PC-3 (cell line): ENCODE measurements around the gene UBASH3B. TPM values are rescaled to one million over a fixed set of nuclear protein-coding genes. Genes with fewer than 3 reads are reported as not detected.

ENCODE experiments used
- ATAC-seq: fragments of 200-7000 bp; cut with Tn5 transposase; 2 replicates; pipeline ENCODE4 v1.9.1; 2020; ENCODE audit warnings: mild to moderate bottlenecking, moderate library complexity
- BruUV-seq: library from RNA; stranded (reverse); fragments of 400-500 nt; replicated peaks from 2 replicates; lab custom pipeline; 2021; lab: Mats Ljungman, UMichigan
- CTCF ChIA-PET: fragments of 300-600 bp; sonication (Branson Sonifier 250); formaldehyde crosslinking; loops from one replicate; lab custom pipeline; 2022; ENCODE audit warnings: antibody characterized with exemption; lab: Charles Lee
- POLR2A ChIA-PET: fragments of 300-600 bp; sonication (Branson Sonifier 250); formaldehyde crosslinking; loops from one replicate; lab custom pipeline; 2022; ENCODE audit warnings: antibody characterized with exemption; ENCODE audit not compliant: unreplicated experiment; lab: Charles Lee
- DNase-seq: peaks from one replicate; pipeline ENCODE4 v3.0.0-alpha.2; 2015
- H2AFZ ChIP-seq: fragments of 300-600 bp; sonication (generic); 2 replicates; pipeline ENCODE4 v1.6.0; 2016; ENCODE audit warnings: antibody characterized with exemption, low read length
- H3F3A ChIP-seq: fragments of 300-600 bp; sonication (generic); one replicate; pipeline ENCODE4 v1.6.0; 2017; ENCODE audit warnings: antibody characterized with exemption, low read length, control low read depth, mild to moderate bottlenecking; ENCODE audit not compliant: unreplicated experiment
- H3K27ac ChIP-seq: fragments of 300-600 bp; sonication (generic); 2 replicates; pipeline ENCODE4 v1.5.1; 2016; ENCODE audit warnings: mild to moderate bottlenecking, low read length
- H3K27me3 ChIP-seq: fragments of 300-600 bp; sonication (generic); 2 replicates; pipeline ENCODE4 v1.6.1; 2016; ENCODE audit warnings: low read length, mixed read lengths
- H3K36me3 ChIP-seq: fragments of 300-600 bp; sonication (generic); 2 replicates; pipeline ENCODE4 v1.6.1; 2016; ENCODE audit warnings: low read depth, mixed run types, low read length, mixed read lengths
- H3K4me1 ChIP-seq: fragments of 300-600 bp; sonication (generic); 2 replicates; pipeline ENCODE4 v1.5.1; 2016; ENCODE audit warnings: low read length; ENCODE audit not compliant: insufficient read depth
- H3K4me2 ChIP-seq: fragments of 300-600 bp; sonication (generic); 2 replicates; pipeline ENCODE4 v1.6.0; 2016; ENCODE audit warnings: low read length
- H3K4me3 ChIP-seq: fragments of 300-600 bp; sonication (generic); 2 replicates; pipeline ENCODE4 v1.5.1; 2016; ENCODE audit warnings: mild to moderate bottlenecking, low read length, mixed read lengths
- H3K79me2 ChIP-seq: fragments of 300-600 bp; sonication (generic); 2 replicates; pipeline ENCODE4 v1.6.1; 2017; ENCODE audit warnings: low read length, mixed read lengths
- H3K9ac ChIP-seq: fragments of 300-600 bp; sonication (generic); 2 replicates; pipeline ENCODE4 v1.6.0; 2016; ENCODE audit warnings: mild to moderate bottlenecking, low read length
- H3K9me2 ChIP-seq: fragments of 300-600 bp; sonication (generic); replicated peaks from 2 replicates; pipeline ENCODE4 v1.6.1; 2016; ENCODE audit warnings: mixed run types, low read length, mixed read lengths
- H3K9me3 ChIP-seq: fragments of 300-600 bp; sonication (generic); 2 replicates; pipeline ENCODE4 v1.6.1; 2016; ENCODE audit warnings: low read length, mixed read lengths
- H4K20me1 ChIP-seq: fragments of 300-600 bp; sonication (generic); 2 replicates; pipeline ENCODE4 v1.6.1; 2016; ENCODE audit warnings: low read length, mixed read lengths
- CTCF ChIP-seq: fragments of 300-600 bp; sonication (generic); conservative IDR thresholded peaks from 2 replicates; pipeline ENCODE4 v1.5.1; 2017; ENCODE audit warnings: antibody characterized with exemption, low read depth, mild to moderate bottlenecking, low read length
- EZH2 ChIP-seq: fragments of 300-600 bp; sonication (generic); IDR thresholded peaks from one replicate; pipeline ENCODE4 v1.6.1; 2017; ENCODE audit warnings: antibody characterized with exemption, mild to moderate bottlenecking, low read length; ENCODE audit not compliant: unreplicated experiment
- EZH2phosphoT487 ChIP-seq: fragments of 300-600 bp; sonication (generic); IDR thresholded peaks from 2 replicates; pipeline ENCODE4 v1.6.1; 2018; ENCODE audit warnings: mild to moderate bottlenecking, antibody characterized with exemption, low read length, borderline replicate concordance
- intact Hi-C: fragments of 100-400 bp; cut with micrococcal nuclease; formaldehyde crosslinking; loops from 2 replicates; pipeline ENCODE4 v1.9.0; 2023
- total RNA-seq: library from RNA; depleted of rRNA; stranded (reverse); fragments of >200 nt; gene quantifications from 2 replicates; pipeline ENCODE4 v1.2.3, GENCODE V29; 2014

Gene UBASH3B
- total RNA-seq, 1 experiment from 2014 or later = 178 TPM

- no peak overlapping the region; the same call in 1 of the 2 replicates for H3K4me3 ChIP-seq
- no peak overlapping the region for H3K9ac ChIP-seq
- no peak overlapping the region for H2AFZ ChIP-seq
- no peaks in the 10 kb centered on the region for H3K9me2 ChIP-seq
- ChIA-PET POLR2A (no interaction called here), CTCF (no interaction called here)
- H3K79me2 ChIP-seq = peaks cover 83% of the 10 kb centered on the region
- DNase-seq = peak; percentile 87
- H3K27me3 ChIP-seq = no peaks in the 10 kb centered on the region
- H3K9me3 ChIP-seq = no peaks in the 10 kb centered on the region
- peak; percentile 75 for ATAC-seq
- BruUV-seq = no TSS peak
- H4K20me1 ChIP-seq = peaks cover 3% of the 10 kb centered on the region; the same call in 1 of the 2 replicates
- H3K4me2 ChIP-seq = peak overlapping the region; percentile 17
- peak overlapping the region; percentile 26 for H3K27ac ChIP-seq
- intact Hi-C loops = loop anchor here (2.0 kb wide), 1 partner anchor 20 kb away; no protein-coding TSS in a partner anchor
- H3K36me3 ChIP-seq = peaks cover 5% of the 10 kb centered on the region
- H3F3A ChIP-seq = no peaks in the 10 kb centered on the region
- TF ChIP-seq CTCF (no peak), EZH2 (no peak), EZH2phosphoT487 (no peak)
- peaks cover 33% of the 10 kb centered on the region for H3K4me1 ChIP-seq
Measured at GRCh38 chr11:122676638-122677037, 21.1 kb downstream of the UBASH3B start.

- ChIA-PET CTCF (no interaction called here), POLR2A (no interaction called here)
- H3K4me2 ChIP-seq = peak overlapping the region; percentile 17
- H3K36me3 ChIP-seq = no peaks in the 10 kb centered on the region
- H3K4me3 ChIP-seq = no peak overlapping the region
- peaks cover 3% of the 10 kb centered on the region; the same call in 1 of the 2 replicates for H4K20me1 ChIP-seq
- ATAC-seq (no peak), DNase-seq (no peak)
- no peaks in the 10 kb centered on the region for H3K9me3 ChIP-seq
- intact Hi-C loops = loop anchor here (2.0 kb wide), 1 partner anchor 20 kb away; no protein-coding TSS in a partner anchor
- H3K27me3 ChIP-seq = no peaks in the 10 kb centered on the region
- peaks cover 33% of the 10 kb centered on the region for H3K4me1 ChIP-seq
- no peak for TF ChIP-seq EZH2
- TF ChIP-seq EZH2phosphoT487 = no peak
- no peak for TF ChIP-seq CTCF
- no TSS peak for BruUV-seq
- H3K27ac ChIP-seq = peak overlapping the region; percentile 26; the same call in 1 of the 2 replicates
- H3K9me2 ChIP-seq = no peaks in the 10 kb centered on the region
- H2AFZ ChIP-seq = no peak overlapping the region
- no peaks in the 10 kb centered on the region for H3F3A ChIP-seq
- peaks cover 79% of the 10 kb centered on the region for H3K79me2 ChIP-seq
- no peak overlapping the region for H3K9ac ChIP-seq
Measured at GRCh38 chr11:122677256-122677655, 21.7 kb downstream of the UBASH3B start.

GRCh38 chr11:122678406-122678805 lies 22.9 kb downstream of the UBASH3B start:
- no peak overlapping the region for H3K27ac ChIP-seq

More at GRCh38 chr11:122678406-122678805, 22.9 kb downstream of the UBASH3B start:
- BruUV-seq = no TSS peak
- no peaks in the 10 kb centered on the region for H3F3A ChIP-seq
- H3K4me3 ChIP-seq = no peak overlapping the region
- no peak overlapping the region for H2AFZ ChIP-seq
- POLR2A ChIA-PET = no interaction called here
- H3K4me1 ChIP-seq = peaks cover 25% of the 10 kb centered on the region
- H3K79me2 ChIP-seq = peaks cover 80% of the 10 kb centered on the region
- no peak overlapping the region for H3K9ac ChIP-seq
- no peaks in the 10 kb centered on the region for H3K9me3 ChIP-seq
- no peak for TF ChIP-seq EZH2phosphoT487
- no peak for TF ChIP-seq CTCF
- TF ChIP-seq EZH2 = no peak
- H4K20me1 ChIP-seq = peaks cover 3% of the 10 kb centered on the region; the same call in 1 of the 2 replicates
- ATAC-seq (no peak), DNase-seq (no peak)
- intact Hi-C loops = no loop called here
- H3K9me2 ChIP-seq = no peaks in the 10 kb centered on the region
- CTCF ChIA-PET = no interaction called here
- H3K4me2 ChIP-seq = no peak overlapping the region
- no peaks in the 10 kb centered on the region for H3K27me3 ChIP-seq
- no peaks in the 10 kb centered on the region for H3K36me3 ChIP-seq
